Testis (tissue), 3 donors: Measurements from ENCODE around the gene LRG1. TPM values are rescaled to one million over a fixed set of nuclear protein-coding genes. Genes with fewer than 3 reads are reported as not detected.

ENCODE experiments used
- DNase-seq: peaks from one replicate; pipeline ENCODE4 v3.0.0-alpha.2; 2019
- H3K27ac ChIP-seq, 2 donors: fragments of 200-600 bp; sonication (generic); one replicate each; pipeline ENCODE4 v1.5.1; 2019
- H3K27me3 ChIP-seq: fragments of 200-600 bp; sonication (generic); one replicate; pipeline ENCODE4 v1.5.1; 2019
- H3K36me3 ChIP-seq: fragments of 200-600 bp; sonication (generic); one replicate; pipeline ENCODE4 v1.5.1; 2017; ENCODE audit warnings: low read depth; ENCODE audit errors: missing control alignments
- H3K4me1 ChIP-seq: fragments of 200-600 bp; sonication (generic); one replicate; pipeline ENCODE4 v1.5.1; 2019
- H3K4me3 ChIP-seq, 2 donors: fragments of 200-600 bp; sonication (generic); one replicate each; pipeline ENCODE4 v1.5.1; 2017 to 2019
- H3K9me3 ChIP-seq: fragments of 200-600 bp; sonication (generic); one replicate; pipeline ENCODE4 v1.5.1; 2017
- CTCF ChIP-seq, 3 experiments: fragments of 450-650 bp in 2 of 3; fragments of 200-600 bp in 1 of 3; sonication (generic) in 1 of 3; IDR thresholded peaks; one replicate each; pipeline ENCODE4 v1.5.1; 2016 to 2019; ENCODE audit warnings: antibody characterized with exemption in 3 of 3, mild to moderate bottlenecking in 2 of 3, moderate library complexity in 1 of 3
- POLR2A ChIP-seq: fragments of 450-650 bp; IDR thresholded peaks from one replicate; pipeline ENCODE4 v1.6.1; 2017; ENCODE audit warnings: antibody characterized with exemption, mild to moderate bottlenecking, moderate library complexity
- WGBS, 2 donors: methylation state at CpG; one replicate each; pipeline ENCODE4 v1.1.5; 2018; 5-methylcytosine and 5-hydroxymethylcytosine counted together
- intact Hi-C: fragments of 100-400 bp; cut with DNase I; formaldehyde crosslinking; loops from one replicate; pipeline ENCODE4 v1.15.1; 2023; ENCODE audit warnings: low total_unique reads
- polyA plus RNA-seq: library from polyadenylated mRNA; stranded (reverse); fragments of 350-450 nt; fragmentation: Illumina TruSeq; extraction: RNeasy Lipid Tissue Mini Kit (QIAGEN cat#74804); gene quantifications from one replicate; pipeline ENCODE4 v1.2.3, GENCODE V29; 2014; ENCODE audit warnings: low read depth, low replicate concordance; ENCODE audit not compliant: insufficient read depth
- total RNA-seq, 2 donors: library from RNA; depleted of rRNA; stranded (reverse); fragments of >200 nt; gene quantifications; one replicate each; pipeline ENCODE4 v1.2.3, GENCODE V29; 2016

The LRG1 gene
- total and polyA plus RNA-seq, 3 donors from 2014 or later: 0.24 to 0.58 (median 0.25) TPM

- Histone ChIP-seq H3K27ac (no peak overlapping the region), H3K36me3 (no peaks in the 10 kb centered on the region), H3K4me3 (no peak overlapping the region), H3K4me1 (peaks cover 28% of the 10 kb centered on the region), H3K9me3 (no peaks in the 10 kb centered on the region), H3K27me3 (no peaks in the 10 kb centered on the region)
- DNase-seq: no peak
- intact Hi-C loops: no loop called here
- TF ChIP-seq CTCF (IDR thresholded peaks at IDR 0.05) (no peak), POLR2A (no peak)
- WGBS, 2 donors: 69 to 83% methylated on average over 3 to 10 of the region's 10 CpGs
These were observed 36.0 kb downstream of the LRG1 start for GRCh38 chr19:4503825-4504170.

- Histone ChIP-seq H3K27me3 (no peaks in the 10 kb centered on the region), H3K4me1 (peaks cover 28% of the 10 kb centered on the region), H3K36me3 (no peaks in the 10 kb centered on the region), H3K27ac (no peak overlapping the region), H3K4me3 (no peak overlapping the region), H3K9me3 (no peaks in the 10 kb centered on the region)
- intact Hi-C loops: no loop called here
- DNase-seq: no peak
- 84 to 88% methylated on average over 9 to 25 of the region's 25 CpGs for WGBS, 2 donors
- TF ChIP-seq CTCF (IDR thresholded peaks at IDR 0.05) (no peak), POLR2A (no peak)
These were observed 36.6 kb downstream of the LRG1 start for GRCh38 chr19:4503132-4503824.

GRCh38 chr19:4502282-4503131, 37.3 kb downstream of the LRG1 start:
- intact Hi-C loops: no loop called here
- H3K4me1 ChIP-seq: peaks cover 23% of the 10 kb centered on the region

GRCh38 chr19:4501691-4502090, 38.1 kb downstream of the LRG1 start:
- intact Hi-C loops: no loop called here
- WGBS, 2 donors: 68 to 76% methylated on average over 22 to 25 of the region's 25 CpGs
- peaks cover 21% of the 10 kb centered on the region for H3K4me1 ChIP-seq
- TF ChIP-seq POLR2A (no peak), CTCF (IDR thresholded peaks at IDR 0.05) (no peak)
- no peaks in the 10 kb centered on the region for H3K36me3 ChIP-seq
- peak overlapping the region; percentile 44 to 50 for H3K27ac ChIP-seq
- H3K9me3 ChIP-seq: no peaks in the 10 kb centered on the region
- H3K4me3 ChIP-seq: no peak overlapping the region
- no peaks in the 10 kb centered on the region for H3K27me3 ChIP-seq
- no peak for DNase-seq

More at GRCh38 chr19:4502282-4503131, 37.3 kb downstream of the LRG1 start:
- no peak overlapping the region for H3K27ac ChIP-seq
- no peaks in the 10 kb centered on the region for H3K27me3 ChIP-seq
- DNase-seq: no peak
- H3K36me3 ChIP-seq: no peaks in the 10 kb centered on the region
- H3K9me3 ChIP-seq: no peaks in the 10 kb centered on the region
- no peak for TF ChIP-seq POLR2A
- TF ChIP-seq CTCF (IDR thresholded peaks at IDR 0.05): no peak
- 77 to 82% methylated on average over 28 to 37 of the region's 37 CpGs for WGBS, 2 donors
- no peak overlapping the region for H3K4me3 ChIP-seq
